NOMO-1 treated with DMSO at 0.1 percent for 48 hours (cell line): Measurements from ENCODE around the gene FGF2.
"Not testable (repeated sequence)": the region's sequence is repeated elsewhere in the genome, so short reads cannot be mapped to it uniquely, and the experiment has no call there.

Experiments used
- DNase-seq: peaks from one replicate; lab custom pipeline; 2025; ENCODE audit not compliant: unreplicated experiment; lab: John Stamatoyannopoulos, UW

The FGF2 gene

DNA sequence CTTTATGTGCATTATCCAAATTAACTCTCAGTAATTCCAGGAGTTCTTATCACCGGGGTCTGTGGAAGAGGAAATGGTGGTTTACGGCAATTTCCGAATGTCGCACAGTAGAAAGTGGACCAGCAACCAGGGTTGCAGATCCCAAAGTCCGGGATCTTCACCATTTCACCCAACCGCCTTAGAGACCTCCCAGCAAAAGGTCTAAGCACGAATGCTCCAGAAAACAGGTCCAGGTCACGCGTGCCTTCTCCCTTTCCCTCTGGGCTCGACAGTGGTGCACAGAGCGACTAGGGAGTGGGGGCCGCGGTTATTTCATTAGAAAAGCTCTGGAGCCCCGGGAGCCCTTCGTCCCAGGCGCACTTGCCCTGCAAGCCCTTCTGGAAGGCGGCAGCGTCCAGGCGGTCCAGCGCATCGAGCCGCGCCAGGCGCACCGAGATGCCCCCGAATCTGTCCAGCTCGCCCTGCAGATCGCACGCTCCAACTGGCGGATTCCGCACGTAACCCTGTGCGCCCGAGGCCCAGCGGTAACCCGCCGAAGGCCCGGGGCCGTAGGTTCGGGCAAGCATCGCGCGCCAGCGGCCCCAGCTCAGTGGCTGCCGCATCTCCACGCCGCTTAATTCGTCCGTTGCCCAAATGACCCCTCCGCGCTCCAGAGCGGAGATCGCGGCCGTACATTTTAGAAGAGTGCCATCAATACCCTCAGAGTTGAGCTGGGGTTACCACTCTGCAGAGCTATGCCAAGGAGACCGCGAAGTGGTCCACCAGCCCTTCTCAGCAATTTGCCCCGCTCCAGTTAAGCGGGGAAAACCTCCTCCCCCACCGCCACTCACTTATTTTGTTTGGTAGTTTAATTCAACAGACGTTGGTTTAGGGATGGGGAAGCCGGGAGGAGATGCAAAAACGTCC lies 95.6 kb downstream of the FGF2 start, which contains the start of gene NUDT6:
Gene NUDT6 (minus strand): TSS at position 627 of the 906 bp plus-strand sequence. CDS start 25 bp downstream, at position 602.
- peak; percentile 55 for DNase-seq

DNA sequence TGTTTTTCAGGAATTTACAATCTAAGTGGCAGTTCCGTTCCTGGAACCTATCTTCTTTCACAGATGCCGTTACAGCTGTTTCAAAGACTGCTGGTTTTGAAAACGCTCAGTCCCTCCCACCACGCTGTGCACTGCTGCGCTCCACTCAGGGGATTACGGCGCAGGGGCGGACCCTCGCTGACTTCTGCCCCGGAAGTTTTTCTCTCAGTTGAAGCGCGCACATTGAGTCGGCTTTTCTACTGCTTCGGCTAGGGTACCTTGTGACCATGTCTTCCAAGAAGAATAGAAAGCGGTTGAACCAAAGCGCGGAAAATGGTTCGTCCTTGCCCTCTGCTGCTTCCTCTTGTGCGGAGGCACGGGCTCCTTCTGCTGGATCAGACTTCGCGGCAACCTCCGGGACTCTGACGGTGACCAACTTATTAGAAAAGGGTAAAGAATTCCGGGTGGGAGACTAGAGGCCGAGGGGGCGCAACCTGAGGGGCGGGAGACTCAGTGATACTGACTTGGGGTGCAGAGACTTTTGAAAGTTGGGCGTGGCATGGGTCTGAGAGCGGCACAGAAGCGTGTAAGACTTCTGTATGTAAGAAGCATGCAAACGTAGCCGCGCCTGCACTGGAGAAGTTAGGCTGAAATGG lies 96.4 kb downstream of the FGF2 start:
- peak; percentile 89 for DNase-seq

DNA sequence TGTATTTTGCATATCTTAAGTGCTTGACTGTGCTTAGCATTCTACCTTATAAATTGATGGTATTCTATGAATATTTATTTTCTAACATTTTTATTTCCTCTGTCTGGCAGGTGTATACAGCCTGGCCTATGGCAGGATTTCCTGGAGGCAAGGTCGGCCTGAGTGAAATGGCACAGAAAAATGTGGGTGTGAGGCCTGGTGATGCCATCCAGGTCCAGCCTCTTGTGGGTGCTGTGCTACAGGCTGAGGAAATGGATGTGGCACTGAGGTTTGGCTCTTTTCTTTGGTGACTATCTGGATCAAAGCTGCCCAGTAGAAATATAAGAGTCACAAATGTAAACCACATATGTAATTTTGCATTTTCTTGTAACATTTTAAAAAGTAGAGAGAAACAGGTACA lies 102.3 kb downstream of the FGF2 start:
- DNase-seq = no peak

DNA sequence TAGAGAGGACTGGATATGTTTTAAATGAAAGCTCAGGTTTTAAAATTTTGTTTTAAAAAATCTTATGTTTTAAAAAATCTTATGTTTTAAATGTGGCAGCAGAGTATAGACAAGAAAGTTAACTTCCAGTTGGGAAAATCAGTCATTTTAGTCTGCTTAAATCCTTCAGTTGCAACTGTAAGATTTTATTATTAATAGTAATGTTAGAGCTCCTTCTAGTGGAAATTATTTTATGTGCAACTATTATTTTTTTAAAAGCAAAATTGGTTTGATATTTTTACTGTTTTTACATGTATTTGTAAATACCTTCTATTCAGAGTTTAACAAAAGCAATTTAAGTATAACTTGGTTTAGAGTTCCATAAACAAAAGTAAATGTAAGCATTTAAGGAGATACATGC lies 104.2 kb downstream of the FGF2 start:
- peak; percentile 16 for DNase-seq

DNA sequence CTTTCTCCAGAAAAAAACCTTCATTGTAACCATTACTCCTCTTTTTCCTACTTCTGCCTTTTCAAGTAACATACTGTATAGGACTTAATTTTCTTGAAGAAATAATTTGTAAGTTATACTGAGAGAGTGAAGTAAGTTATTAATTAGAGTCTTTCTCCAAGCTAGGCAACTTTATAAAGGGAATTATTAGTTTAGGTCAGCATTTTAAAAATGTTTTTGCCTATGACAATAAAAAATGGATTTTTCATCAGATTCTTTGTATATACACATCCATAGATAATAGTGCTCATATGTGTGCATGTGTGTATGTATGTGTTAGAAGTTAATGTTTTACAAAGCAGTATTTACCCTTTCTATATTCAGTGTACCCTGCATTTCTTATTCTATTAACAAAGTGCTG lies 106.1 kb downstream of the FGF2 start:
- no peak for DNase-seq

DNA sequence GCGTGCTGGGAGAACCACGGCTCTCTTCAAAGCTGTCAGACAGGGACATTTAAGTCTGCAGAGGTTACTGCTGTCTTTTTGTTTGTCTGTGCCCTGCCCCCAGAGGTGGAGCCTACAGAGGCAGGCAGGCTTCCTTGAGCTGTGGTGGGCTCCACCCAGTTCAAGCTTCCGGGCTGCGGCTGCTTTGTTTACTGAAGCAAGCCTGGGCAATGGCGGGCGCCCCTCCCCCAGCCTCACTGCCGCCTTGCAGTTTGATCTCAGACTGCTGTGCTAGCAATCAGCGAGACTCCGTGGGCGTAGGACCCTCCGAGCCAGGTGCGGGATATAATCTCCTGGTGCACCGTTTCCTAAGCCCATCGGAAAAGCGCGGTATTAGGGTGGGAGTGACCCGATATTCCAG lies 118.5 kb downstream of the FGF2 start:
- DNase-seq = not testable (repeated sequence)

DNA sequence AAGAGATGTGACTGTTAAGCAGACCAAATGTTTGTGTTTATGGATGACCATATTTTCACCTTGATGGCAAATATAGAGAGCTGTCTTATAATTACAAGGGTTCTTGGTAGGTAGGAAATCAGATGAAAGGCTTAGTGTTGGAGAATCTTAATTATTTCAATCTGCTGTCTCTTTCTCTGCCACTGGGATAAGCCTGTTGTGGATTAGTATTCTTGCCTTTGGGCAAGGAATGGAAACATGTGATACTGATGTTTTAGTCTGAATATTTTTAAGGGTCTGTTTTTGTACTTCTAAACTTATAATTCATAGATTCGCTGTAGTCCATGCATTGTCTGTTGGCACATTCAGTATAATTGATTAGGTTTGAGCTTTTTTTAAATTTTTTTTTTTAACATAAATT lies 119.5 kb downstream of the FGF2 start:
- DNase-seq = no peak
